ENCODE measurements around the gene SOX5. TPM values are rescaled to one million over a fixed set of nuclear protein-coding genes. Genes with fewer than 3 reads are reported as not detected.

SOX5 gene
- total and polyA plus RNA-seq, 9 of the 15 experiments (the other 6 are each of a cell fraction or from before 2014, with no cell fraction given) = 8.3 to 16.5 (median 11.9) TPM

- TF ChIP-seq, protein P1, sequence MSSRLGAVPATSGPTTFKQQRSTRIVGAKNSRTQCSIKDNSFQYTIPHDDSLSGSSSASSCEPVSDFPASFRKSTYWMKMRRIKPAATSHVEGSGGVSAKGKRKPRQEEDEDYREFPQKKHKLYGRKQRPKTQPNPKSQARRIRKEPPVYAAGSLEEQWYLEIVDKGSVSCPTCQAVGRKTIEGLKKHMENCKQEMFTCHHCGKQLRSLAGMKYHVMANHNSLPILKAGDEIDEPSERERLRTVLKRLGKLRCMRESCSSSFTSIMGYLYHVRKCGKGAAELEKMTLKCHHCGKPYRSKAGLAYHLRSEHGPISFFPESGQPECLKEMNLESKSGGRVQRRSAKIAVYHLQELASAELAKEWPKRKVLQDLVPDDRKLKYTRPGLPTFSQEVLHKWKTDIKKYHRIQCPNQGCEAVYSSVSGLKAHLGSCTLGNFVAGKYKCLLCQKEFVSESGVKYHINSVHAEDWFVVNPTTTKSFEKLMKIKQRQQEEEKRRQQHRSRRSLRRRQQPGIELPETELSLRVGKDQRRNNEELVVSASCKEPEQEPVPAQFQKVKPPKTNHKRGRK (tag; IDR thresholded peaks at IDR 0.05) = no peak
- TF ChIP-seq POLR3G (IDR thresholded peaks at IDR 0.05; ENCODE audit: extremely low read depth, insufficient read length, insufficient replicate concordance) = no peak
- 0 out of 2 replicates have a peak, but pooled peaks have one; percentile 30 for TF ChIP-seq GATAD2A (IDR thresholded peaks at IDR 0.05)
- TF ChIP-seq GATAD2B (IDR thresholded peaks at IDR 0.05; ENCODE audit: borderline replicate concordance) = peak; percentile 33; the same call in 1 of the 2 replicates
- no peak for TF ChIP-seq ZFP1 (CRISPR knock-in tag; IDR thresholded peaks at IDR 0.05)
- TF ChIP-seq TCF3 (CRISPR knock-in tag; IDR thresholded peaks at IDR 0.05) = peak; percentile 61
- TF ChIP-seq MYC (IDR thresholded peaks at IDR 0.05; ENCODE audit: low read depth, low read length) = peak; percentile 68
- no peak for TF ChIP-seq MYC (CRISPR knock-in tag; IDR thresholded peaks at IDR 0.05; ENCODE audit: borderline replicate concordance, low read depth)
- TF ChIP-seq CBFA2T3 (IDR thresholded peaks at IDR 0.05) = peak; percentile 68
- TF ChIP-seq CREM (IDR thresholded peaks at IDR 0.05; ENCODE audit: low read depth) = peak; percentile 21; the same call in 1 of the 2 replicates
- TF ChIP-seq AFF1 (IDR thresholded peaks at IDR 0.05; ENCODE audit: low read depth in 1 of 2, partially characterized antibody in 2 of 2) = peak in 1 of 2 experiments; percentile 43
- TF ChIP-seq, protein P2, sequence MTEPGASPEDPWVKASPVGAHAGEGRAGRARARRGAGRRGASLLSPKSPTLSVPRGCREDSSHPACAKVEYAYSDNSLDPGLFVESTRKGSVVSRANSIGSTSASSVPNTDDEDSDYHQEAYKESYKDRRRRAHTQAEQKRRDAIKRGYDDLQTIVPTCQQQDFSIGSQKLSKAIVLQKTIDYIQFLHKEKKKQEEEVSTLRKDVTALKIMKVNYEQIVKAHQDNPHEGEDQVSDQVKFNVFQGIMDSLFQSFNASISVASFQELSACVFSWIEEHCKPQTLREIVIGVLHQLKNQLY (CRISPR knock-in tag; conservative IDR thresholded peaks at IDR 0.05) = no peak
- 0 out of 2 replicates have a peak, but pooled peaks have one; percentile 32 for TF ChIP-seq NFRKB (IDR thresholded peaks at IDR 0.05; ENCODE audit: low read depth)
- TF ChIP-seq CHCHD3 (CRISPR knock-in tag; IDR thresholded peaks at IDR 0.05) = no peak
- TF ChIP-seq ETS1 (conservative IDR thresholded peaks at IDR 0.05; ENCODE audit: control insufficient read depth, low read depth, low read length) = no peak
- TF ChIP-seq SMAD4 (CRISPR knock-in tag; conservative IDR thresholded peaks at IDR 0.05) = 0 out of 2 replicates have a peak, but pooled peaks have one; percentile 30
- TF ChIP-seq L3MBTL2 (IDR thresholded peaks at IDR 0.05) = peak; percentile 84
- no peak for TF ChIP-seq ZBTB49 (CRISPR knock-in tag; IDR thresholded peaks at IDR 0.05; ENCODE audit: borderline replicate concordance)
- TF ChIP-seq ATF7 (IDR thresholded peaks at IDR 0.05) = 0 out of 2 replicates have a peak, but pooled peaks have one; percentile 12
- no peak; the same call in 1 of the 2 replicates for TF ChIP-seq LEF1 (IDR thresholded peaks at IDR 0.05)
These were observed 392.8 kb downstream of the SOX5 start (continued) for GRCh38 chr12:23556661-23557060.
